H9 (cell line): ENCODE results near the gene MIER1. TPM values are rescaled to one million over a fixed set of nuclear protein-coding genes. Genes with fewer than 3 reads are reported as not detected.

Experiments
- DNase-seq: peaks from one replicate; pipeline ENCODE4 v3.0.0-alpha.2; 2017
- H2AFZ ChIP-seq: one replicate; pipeline ENCODE4 v1.6.1; 2013; ENCODE audit warnings: mild to moderate bottlenecking, low read length, control low read depth, moderate library complexity
- H2AK5ac ChIP-seq: 2 replicates; pipeline ENCODE4 v1.6.1; 2013; ENCODE audit warnings: low read length, control low read depth, mixed read lengths; ENCODE audit not compliant: insufficient read length
- H2BK120ac ChIP-seq: one replicate; pipeline ENCODE4 v1.6.1; 2013; ENCODE audit warnings: low read depth, mild to moderate bottlenecking, low read length, control low read depth, inconsistent platforms; ENCODE audit not compliant: poor library complexity, severe bottlenecking
- H2BK12ac ChIP-seq: 2 replicates; pipeline ENCODE4 v1.6.1; 2013; ENCODE audit warnings: low read length, control low read depth, mixed read lengths, low read depth; ENCODE audit not compliant: insufficient read length
- H2BK15ac ChIP-seq: 2 replicates; pipeline ENCODE4 v1.6.1; 2013; ENCODE audit warnings: low read depth, low read length, control low read depth
- H2BK20ac ChIP-seq: one replicate; pipeline ENCODE4 v1.6.1; 2013; ENCODE audit warnings: low read depth, mild to moderate bottlenecking, low read length, control low read depth, inconsistent platforms; ENCODE audit not compliant: poor library complexity, severe bottlenecking
- H2BK5ac ChIP-seq: 2 replicates; pipeline ENCODE4 v1.6.1; 2013; ENCODE audit warnings: low read length, control low read depth, mixed read lengths; ENCODE audit not compliant: insufficient read length
- H3K14ac ChIP-seq: 2 replicates; pipeline ENCODE4 v1.6.1; 2013; ENCODE audit warnings: low read length, control low read depth; ENCODE audit not compliant: insufficient read depth
- H3K18ac ChIP-seq: 2 replicates; pipeline ENCODE4 v1.6.1; 2013; ENCODE audit warnings: low read depth, mild to moderate bottlenecking, mixed read lengths, low read length, control low read depth; ENCODE audit not compliant: insufficient read length
- H3K23ac ChIP-seq: 2 replicates; pipeline ENCODE4 v1.6.1; 2013; ENCODE audit warnings: low read length, control low read depth, mixed read lengths, low read depth; ENCODE audit not compliant: insufficient read length
- H3K23me2 ChIP-seq: 2 replicates; pipeline ENCODE4 v1.6.1; 2013; ENCODE audit warnings: low read depth, mild to moderate bottlenecking, mixed read lengths, low read length, control low read depth; ENCODE audit not compliant: insufficient read length, poor library complexity, severe bottlenecking
- H3K27ac ChIP-seq: 2 replicates; pipeline ENCODE4 v1.5.1; 2013; ENCODE audit warnings: low read length, control low read depth, mixed read lengths, low read depth; ENCODE audit not compliant: insufficient read length
- H3K27me3 ChIP-seq: 2 replicates; pipeline ENCODE4 v1.6.1; 2013; ENCODE audit warnings: low read length, control low read depth, inconsistent platforms; ENCODE audit not compliant: insufficient read depth
- H3K4ac ChIP-seq: 2 replicates; pipeline ENCODE4 v1.6.1; 2013; ENCODE audit warnings: low read depth, mild to moderate bottlenecking, control low read depth, inconsistent platforms, low read length, moderate library complexity
- H3K4me1 ChIP-seq: 2 replicates; pipeline ENCODE4 v1.6.1; 2013; ENCODE audit warnings: low read length, control low read depth, inconsistent platforms; ENCODE audit not compliant: insufficient read depth
- H3K4me2 ChIP-seq: 2 replicates; pipeline ENCODE4 v1.6.1; 2013; ENCODE audit warnings: low read length, control low read depth, mixed read lengths; ENCODE audit not compliant: insufficient read length, insufficient read depth
- H3K56ac ChIP-seq: 2 replicates; pipeline ENCODE4 v1.6.1; 2013; ENCODE audit warnings: low read depth, mild to moderate bottlenecking, mixed read lengths, low read length, control low read depth; ENCODE audit not compliant: insufficient read length
- H3K79me1 ChIP-seq: 2 replicates; pipeline ENCODE4 v1.6.1; 2013; ENCODE audit warnings: low read depth, mild to moderate bottlenecking, moderate library complexity, low read length, control low read depth, inconsistent platforms; ENCODE audit not compliant: insufficient read depth, poor library complexity, severe bottlenecking
- H3K79me2 ChIP-seq: 2 replicates; pipeline ENCODE4 v1.6.1; 2013; ENCODE audit warnings: low read length, control low read depth, inconsistent platforms; ENCODE audit not compliant: insufficient read depth
- H3K9ac ChIP-seq: 2 replicates; pipeline ENCODE4 v1.6.1; 2013; ENCODE audit warnings: low read length, control low read depth, mixed read lengths; ENCODE audit not compliant: insufficient read length; ENCODE audit errors: extremely low read depth
- H3K9me3 ChIP-seq: one replicate; pipeline ENCODE4 v1.6.1; 2013; ENCODE audit warnings: low read depth, low read length, inconsistent platforms; ENCODE audit not compliant: control insufficient read depth
- H3T11ph ChIP-seq: one replicate; pipeline ENCODE4 v1.6.1; 2013; ENCODE audit warnings: mild to moderate bottlenecking, low read length, control low read depth, inconsistent platforms
- H4K20me1 ChIP-seq: one replicate; pipeline ENCODE4 v1.6.1; 2013; ENCODE audit not compliant: control insufficient read depth, insufficient read length, insufficient read depth
- H4K5ac ChIP-seq: 2 replicates; pipeline ENCODE4 v1.6.1; 2013; ENCODE audit warnings: low read depth, mild to moderate bottlenecking, mixed read lengths, low read length, control low read depth; ENCODE audit not compliant: insufficient read length
- H4K8ac ChIP-seq: replicated peaks from 2 replicates; pipeline ENCODE4 v1.6.1; 2013; ENCODE audit warnings: low read length, control low read depth, mixed read lengths, low read depth; ENCODE audit not compliant: insufficient read length
- H4K91ac ChIP-seq: 2 replicates; pipeline ENCODE4 v1.6.1; 2013; ENCODE audit warnings: low read depth, mild to moderate bottlenecking, moderate library complexity, mixed read lengths, low read length, control low read depth; ENCODE audit not compliant: insufficient read length
- H3K27ac Mint-ChIP-seq, 3 experiments: 2 replicates in 2 of 3; 3 replicates in 1 of 3; pipeline ENCODE4 v1.8.0; 2020 to 2021; ENCODE audit warnings: mixed read lengths in 3 of 3, mild to moderate bottlenecking in 1 of 3, moderate library complexity in 1 of 3
- H3K27me3 Mint-ChIP-seq: 2 replicates; pipeline ENCODE4 v1.8.0; 2021; ENCODE audit warnings: low read depth, mild to moderate bottlenecking, moderate library complexity, mixed read lengths
- H3K36me3 Mint-ChIP-seq, 3 experiments: 2 replicates in 2 of 3; 3 replicates in 1 of 3; pipeline ENCODE4 v1.8.0; 2020 to 2021; ENCODE audit warnings: low read depth in 3 of 3, mixed read lengths in 3 of 3; ENCODE audit not compliant: insufficient read depth in 1 of 3
- H3K4me1 Mint-ChIP-seq, 2 experiments: 2 replicates each; pipeline ENCODE4 v1.8.0; 2020; ENCODE audit warnings: mixed read lengths in 2 of 2
- H3K4me3 Mint-ChIP-seq, 2 experiments: 2 replicates in 1 of 2; 3 replicates in 1 of 2; pipeline ENCODE4 v1.8.0; 2020 to 2021; ENCODE audit warnings: mild to moderate bottlenecking in 2 of 2, mixed read lengths in 2 of 2, moderate library complexity in 1 of 2
- H3K9me3 Mint-ChIP-seq, 2 experiments: 2 replicates in 1 of 2; 3 replicates in 1 of 2; pipeline ENCODE4 v1.8.0; 2020; ENCODE audit warnings: mild to moderate bottlenecking in 2 of 2, mixed read lengths in 2 of 2, moderate library complexity in 1 of 2
- WGBS: extraction: QIAGEN DNeasy Blood & Tissue Kit; methylation state at CpG from one replicate; pipeline ENCODE4 v1.1.7; 2013; ENCODE audit warnings: missing lambda C conversion rate, low lambda C conversion rate, mixed read lengths; ENCODE audit not compliant: insufficient read length; ENCODE audit errors: extremely low coverage; 5-methylcytosine and 5-hydroxymethylcytosine counted together
- total RNA-seq: library from RNA; stranded (reverse); gene quantifications from 2 replicates; pipeline ENCODE4 v1.2.1, GENCODE V29; 2021
- TF ChIP-seq, protein P1 (sequence below): fragments of 200-600 bp; sonication (generic); conservative IDR thresholded peaks from 3 replicates; pipeline ENCODE4 v1.8.0; 2021; ENCODE audit warnings: antibody characterized with exemption, mild to moderate bottlenecking

Gene MIER1
- total RNA-seq, 1 experiment from 2014 or later, result 28.5 TPM

DNA sequence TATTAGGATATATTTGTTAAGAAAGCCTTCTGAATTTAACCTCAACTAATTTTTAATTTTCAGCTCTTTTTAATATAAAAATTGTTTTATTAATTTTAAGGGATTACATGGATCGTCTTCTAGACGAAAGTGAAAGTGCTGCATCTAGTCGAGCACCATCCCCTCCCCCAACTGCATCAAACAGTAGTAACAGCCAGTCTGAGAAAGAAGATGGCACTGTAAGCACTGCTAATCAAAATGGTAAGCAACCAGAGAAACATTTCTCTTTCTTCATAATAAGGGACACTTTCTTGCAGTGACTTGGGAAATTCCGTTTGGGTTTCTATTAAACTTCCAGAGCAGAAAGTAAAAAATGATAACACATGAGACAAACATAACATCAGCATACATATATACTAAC, 56.9 kb downstream of the MIER1 start:
- Histone ChIP-seq H2BK12ac (no peak overlapping the region), H3K79me2 (no peaks in the 10 kb centered on the region), H3T11ph (no peak overlapping the region), H2BK15ac (no peak overlapping the region), H3K79me1 (no peaks in the 10 kb centered on the region), H3K9me3 (no peaks in the 10 kb centered on the region), H2BK120ac (no peak overlapping the region), H2AFZ (no peak overlapping the region), H2AK5ac (no peak overlapping the region), H4K5ac (no peak overlapping the region), H4K20me1 (no peaks in the 10 kb centered on the region), H3K27ac (no peak overlapping the region), H3K18ac (no peak overlapping the region), H3K23ac (no peak overlapping the region), H3K23me2 (no peaks in the 10 kb centered on the region), H3K4ac (no peak overlapping the region), H3K56ac (no peak overlapping the region), H3K9ac (no peak overlapping the region), H3K4me2 (no peak overlapping the region), H2BK5ac (no peak overlapping the region), H4K8ac (no peak overlapping the region), H3K14ac (no peak overlapping the region), H2BK20ac (no peak overlapping the region), H3K4me1 (no peaks in the 10 kb centered on the region), H4K91ac (no peak overlapping the region), H3K27me3 (no peaks in the 10 kb centered on the region)
- TF ChIP-seq, protein P1, sequence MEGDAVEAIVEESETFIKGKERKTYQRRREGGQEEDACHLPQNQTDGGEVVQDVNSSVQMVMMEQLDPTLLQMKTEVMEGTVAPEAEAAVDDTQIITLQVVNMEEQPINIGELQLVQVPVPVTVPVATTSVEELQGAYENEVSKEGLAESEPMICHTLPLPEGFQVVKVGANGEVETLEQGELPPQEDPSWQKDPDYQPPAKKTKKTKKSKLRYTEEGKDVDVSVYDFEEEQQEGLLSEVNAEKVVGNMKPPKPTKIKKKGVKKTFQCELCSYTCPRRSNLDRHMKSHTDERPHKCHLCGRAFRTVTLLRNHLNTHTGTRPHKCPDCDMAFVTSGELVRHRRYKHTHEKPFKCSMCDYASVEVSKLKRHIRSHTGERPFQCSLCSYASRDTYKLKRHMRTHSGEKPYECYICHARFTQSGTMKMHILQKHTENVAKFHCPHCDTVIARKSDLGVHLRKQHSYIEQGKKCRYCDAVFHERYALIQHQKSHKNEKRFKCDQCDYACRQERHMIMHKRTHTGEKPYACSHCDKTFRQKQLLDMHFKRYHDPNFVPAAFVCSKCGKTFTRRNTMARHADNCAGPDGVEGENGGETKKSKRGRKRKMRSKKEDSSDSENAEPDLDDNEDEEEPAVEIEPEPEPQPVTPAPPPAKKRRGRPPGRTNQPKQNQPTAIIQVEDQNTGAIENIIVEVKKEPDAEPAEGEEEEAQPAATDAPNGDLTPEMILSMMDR, result no peak
- Mint-ChIP-seq H3K27ac (no peak overlapping the region), H3K4me3 (no peak overlapping the region), H3K9me3 (no peaks in the 10 kb centered on the region), H3K36me3 (peaks cover 9 to 55% (median 47%) of the 10 kb centered on the region in 3 experiments; a peak in 5 of 7 replicates), H3K4me1 (no peaks in the 10 kb centered on the region), H3K27me3 (no peaks in the 10 kb centered on the region)
- DNase-seq, result no peak
- WGBS, result no CpG with 5 or more reads among the region's 4 CpGs
